Hematopoietic multipotent progenitor cell treated with erythropoietin and hydrocortisone succinate and interleukin-3 and kit ligand, for 8 days (in vitro differentiated cells): ENCODE data around the gene CEP192.
A peak's percentile ranks its signal among the peaks of the same experiment; 100 is the strongest.

Experiments used
- DNase-seq: peaks from one replicate; pipeline ENCODE4 v3.0.0-alpha.2; 2015

Gene CEP192

DNA sequence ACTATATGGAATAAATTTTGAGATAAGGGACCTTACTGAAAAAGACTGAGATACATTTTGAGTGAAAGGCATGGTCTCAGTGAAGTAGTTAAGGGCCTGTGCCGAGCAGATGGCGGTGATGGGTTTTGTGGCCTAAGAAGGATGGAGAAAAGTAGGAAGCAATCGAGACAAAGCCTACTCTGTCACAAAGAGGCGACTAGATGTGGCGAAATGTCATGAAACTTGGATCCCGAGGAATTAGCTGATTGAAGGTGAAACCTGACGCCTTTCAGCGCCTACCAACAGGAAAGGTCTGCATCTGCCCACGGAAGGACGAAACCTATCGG is 558 bp upstream of the CEP192 start:
- peak; percentile 53 for DNase-seq

DNA sequence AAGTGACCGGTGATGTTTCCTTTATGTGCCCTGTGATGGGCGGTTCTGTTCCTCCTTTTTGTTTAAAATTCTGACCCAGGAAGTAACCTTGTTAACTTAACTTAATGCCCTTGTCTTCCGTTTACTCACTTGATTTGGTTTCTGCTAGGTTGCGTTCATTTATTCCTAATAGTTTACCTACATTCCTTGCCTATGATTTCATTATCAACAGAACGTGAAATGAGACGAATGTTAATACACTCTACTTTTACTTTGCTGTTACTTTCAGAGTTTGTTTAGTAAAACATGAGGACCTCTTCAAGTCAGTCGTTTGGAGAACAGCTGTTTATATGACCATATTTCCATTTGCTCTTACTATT is 638 bp downstream of the CEP192 start:
- no peak for DNase-seq

DNA sequence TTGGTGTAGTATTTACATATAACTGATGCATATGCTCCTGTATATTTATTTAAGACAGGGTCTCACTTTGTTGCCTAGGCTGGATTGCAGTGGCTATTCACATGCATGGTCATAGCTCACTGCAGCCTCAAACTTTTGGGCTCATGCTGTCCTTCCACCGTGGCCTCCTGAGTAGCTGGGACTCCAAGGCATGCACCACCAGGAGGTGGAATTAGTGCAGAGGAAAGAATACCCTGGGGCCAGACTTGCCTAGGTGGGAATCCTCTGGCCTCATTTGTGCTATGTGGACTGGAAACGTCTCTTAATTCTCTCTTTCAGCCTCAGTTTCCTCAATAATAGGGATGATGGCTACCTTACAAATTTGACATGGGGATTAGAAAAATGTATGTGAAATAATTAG is 2.3 kb downstream of the CEP192 start:
- no peak for DNase-seq

DNA sequence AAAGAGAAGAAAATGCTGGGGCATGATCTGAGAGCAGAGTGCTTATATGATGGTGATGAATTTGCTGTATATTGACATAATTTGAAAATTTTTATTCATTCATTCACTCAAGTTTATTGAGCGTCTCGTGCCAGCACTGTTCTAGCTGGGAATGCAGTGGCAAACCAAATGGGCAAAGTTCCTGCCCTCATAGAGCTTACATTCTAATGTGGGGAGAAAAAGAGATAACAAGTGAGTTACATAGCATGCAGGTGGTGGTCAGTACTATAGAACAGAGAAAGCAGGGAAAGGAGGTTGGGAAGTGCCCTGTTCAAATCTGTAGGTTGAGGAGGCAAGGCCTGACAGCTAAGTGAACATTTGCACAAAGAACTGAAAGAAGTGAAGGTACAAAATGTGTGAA is 4.3 kb downstream of the CEP192 start:
- DNase-seq, result no peak

DNA sequence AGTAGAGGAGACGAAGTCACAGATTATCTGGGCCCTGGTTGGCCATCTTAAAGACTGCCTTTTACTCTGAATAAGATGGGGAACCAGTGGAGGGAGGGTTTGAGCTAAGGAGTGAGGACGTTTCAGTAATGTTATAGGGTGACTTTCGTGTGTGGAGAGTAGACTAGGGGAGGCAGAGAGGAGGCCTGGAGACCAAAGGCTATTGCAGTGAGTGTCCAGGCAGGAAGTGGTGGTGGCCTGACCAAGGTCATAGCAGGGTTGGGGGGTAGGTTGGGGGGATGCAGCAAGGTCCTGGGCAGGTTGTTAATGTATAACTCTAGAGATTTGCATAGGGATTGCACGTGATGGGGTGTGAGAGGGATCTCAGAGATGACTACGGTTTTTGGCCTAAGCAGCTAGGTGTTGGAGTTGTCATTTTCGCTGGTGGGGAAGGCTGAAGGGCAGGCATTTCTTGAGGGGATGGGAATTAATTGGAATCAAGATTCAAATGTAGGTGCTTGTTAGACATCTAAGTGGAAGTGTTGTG is 4.9 kb downstream of the CEP192 start:
- DNase-seq, result no peak

DNA sequence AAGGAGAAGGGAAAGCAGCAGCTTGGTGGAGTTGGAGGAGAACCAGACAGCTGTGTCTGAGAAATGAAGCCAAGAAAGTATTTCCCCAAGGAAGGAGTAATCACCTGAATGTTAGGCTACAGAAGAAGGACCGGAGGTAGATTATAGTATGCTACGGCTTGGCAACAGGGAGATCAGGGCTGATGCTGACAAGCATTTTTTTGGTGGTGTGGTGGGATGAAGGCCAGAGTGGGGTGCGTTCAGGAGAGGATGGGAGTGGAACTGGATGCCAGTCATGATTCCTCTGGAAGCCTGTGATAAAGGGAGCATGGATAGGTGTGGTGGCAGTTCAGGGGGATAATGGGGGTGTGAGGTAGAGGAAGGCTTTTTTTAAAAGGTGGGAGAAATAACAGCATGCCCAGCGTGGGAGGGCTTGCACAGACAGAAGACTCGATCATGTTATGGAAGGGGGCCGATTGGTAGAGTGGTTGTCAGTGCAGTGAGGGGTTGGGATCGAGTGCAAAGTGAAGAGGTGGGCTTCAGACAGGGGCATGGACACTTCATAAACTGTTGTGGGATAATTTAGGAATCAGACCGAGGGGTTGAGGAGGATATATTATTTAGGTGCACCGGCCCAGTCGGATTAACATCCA is 5.6 kb downstream of the CEP192 start:
- no peak for DNase-seq

DNA sequence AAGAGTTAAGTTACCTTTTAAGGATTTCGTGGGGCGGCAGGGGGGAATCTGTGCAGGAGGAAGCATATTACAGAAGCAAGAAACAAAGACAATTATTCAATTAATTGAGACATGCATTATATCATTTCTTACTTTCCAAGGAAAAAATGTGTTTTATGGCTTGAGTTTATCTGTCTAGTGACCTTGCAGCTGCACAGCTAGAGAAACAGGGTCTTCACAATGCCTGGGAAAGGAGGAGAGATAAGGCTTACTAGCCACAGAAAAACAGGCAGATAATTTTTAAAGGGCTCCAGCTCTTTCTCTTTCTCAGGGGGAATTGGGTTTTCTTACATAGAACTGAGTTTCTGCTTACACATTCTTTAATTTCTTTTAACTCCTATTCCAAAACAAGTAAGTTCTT is 6.2 kb downstream of the CEP192 start:
- peak; percentile 30 for DNase-seq

DNA sequence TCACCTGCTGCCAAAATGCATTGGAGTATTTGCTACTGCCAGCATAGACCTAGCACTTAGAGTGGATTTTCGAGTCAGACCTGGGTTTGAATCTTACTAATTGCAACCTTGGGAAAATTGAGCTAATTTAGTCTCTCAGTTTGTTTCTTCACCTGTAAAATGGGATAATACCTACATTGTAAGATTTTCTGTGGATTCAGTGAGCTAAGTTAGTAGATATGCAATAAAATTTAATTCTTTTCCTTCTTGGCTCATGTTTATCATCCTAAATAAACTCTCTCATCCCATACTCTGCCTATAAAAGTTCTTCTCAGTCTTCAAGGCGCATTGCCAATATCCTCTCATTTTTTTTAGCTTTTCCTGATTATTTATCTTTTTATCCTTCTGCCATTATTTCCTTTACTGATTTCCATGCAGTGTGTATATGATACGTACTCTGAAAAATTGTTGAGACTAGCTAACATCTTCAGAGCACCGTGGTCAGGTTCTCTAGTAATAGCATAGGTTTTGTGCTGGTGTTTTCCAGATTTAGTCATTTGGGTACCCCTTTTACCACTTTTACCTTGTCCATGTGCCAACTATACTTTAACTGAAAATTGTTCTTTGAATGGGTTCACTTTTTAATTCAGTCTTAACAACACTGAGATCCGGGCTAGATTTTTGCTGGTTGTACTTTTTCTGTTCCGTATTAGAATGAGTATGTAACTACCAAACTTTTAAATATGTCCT is 7.3 kb downstream of the CEP192 start:
- no peak for DNase-seq

DNA sequence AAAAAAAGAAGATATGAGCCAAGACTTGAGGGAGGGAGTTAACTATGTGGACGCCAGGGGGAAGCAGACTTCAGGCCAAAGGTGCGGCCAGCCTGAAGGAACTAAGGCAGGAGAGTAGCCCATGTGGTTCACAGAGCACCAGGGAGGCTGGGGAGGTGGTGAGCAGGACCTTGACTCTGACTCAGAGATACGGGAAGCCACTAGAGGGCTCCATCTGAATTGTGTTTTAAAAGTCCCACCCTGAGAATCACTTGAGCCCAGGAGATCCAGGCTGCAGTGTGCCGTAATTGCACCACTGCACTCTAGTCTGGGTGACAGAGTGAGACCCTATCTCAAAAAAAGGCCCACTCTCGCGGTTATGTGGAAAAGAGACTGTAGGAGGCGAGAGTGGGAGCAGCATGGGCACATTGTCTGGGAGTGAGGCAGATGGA is 12.3 kb downstream of the CEP192 start:
- peak; percentile 88 for DNase-seq

DNA sequence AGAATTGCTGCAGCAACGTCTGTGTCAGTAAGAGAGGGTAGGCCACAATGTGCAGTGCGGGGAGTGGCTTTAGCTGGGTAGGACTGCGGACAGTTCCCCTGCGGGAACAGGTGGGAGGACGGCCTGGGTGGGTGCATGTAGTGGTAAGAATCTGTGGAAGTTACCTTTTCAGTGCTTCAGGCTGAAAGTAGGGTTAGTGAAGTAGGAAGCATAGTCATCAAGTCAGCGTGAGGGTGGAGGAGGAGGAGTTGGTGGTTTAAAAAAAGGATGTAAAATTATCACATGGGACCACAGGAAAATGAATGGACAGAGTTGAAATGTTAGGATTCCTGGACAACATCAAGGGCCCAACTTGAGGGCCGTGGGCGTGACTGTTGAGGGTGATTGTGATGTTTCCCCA is 13.2 kb downstream of the CEP192 start:
- DNase-seq, result no peak

DNA sequence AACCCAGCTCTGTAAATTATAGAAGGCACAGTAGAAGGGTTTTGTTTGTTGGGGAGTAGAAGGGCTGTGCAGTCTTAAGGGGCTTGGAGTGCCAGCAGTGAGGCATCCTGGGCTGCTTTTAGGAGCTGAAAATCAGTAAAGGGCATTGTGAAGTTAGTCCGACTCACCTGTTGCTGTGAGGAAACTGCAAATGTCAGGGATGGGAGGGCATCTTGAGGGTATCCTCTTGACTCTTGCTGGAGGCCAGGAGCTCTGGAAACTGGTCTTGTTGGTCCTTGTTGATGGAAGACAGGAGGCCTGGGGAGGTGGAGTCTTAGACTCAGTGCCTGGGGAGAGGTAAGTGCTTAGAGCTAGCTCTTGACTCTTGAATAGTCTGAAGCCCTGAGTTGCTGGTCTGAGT is 14.1 kb downstream of the CEP192 start:
- DNase-seq, result no peak

DNA sequence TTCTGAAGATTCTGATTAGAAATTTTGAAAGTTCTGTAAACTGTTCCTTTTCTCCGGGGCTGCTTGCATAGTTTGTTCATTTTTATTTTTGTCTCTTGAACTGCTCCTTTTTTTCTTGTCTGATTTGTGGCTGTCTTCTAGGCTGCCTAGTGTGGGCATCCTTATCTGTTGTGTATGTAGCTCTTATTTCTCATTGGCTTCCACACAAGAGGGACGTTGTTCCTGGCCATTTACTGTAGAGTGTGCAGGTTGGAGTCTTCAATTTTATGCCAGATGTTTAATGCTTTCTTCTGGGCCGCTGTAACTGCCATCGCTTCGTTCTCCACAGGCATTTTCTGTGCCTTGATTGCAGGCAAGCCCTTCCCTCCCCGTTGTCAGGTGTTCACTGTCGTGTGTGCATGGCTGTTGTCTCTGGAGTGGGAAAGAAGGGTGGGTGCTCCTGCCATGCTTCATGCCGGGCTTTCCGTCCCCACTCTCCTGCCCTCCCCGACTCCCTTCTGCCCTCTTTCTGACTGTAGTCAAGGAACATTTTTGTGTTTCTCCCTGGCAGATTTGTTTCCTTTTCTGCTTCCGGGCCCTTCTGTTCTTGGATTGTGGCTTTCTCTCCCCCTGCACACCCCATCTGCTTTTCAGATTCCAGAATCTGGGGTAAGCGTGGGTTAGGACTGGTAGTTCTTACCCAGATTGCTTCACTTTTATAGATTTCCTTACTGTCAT is 15.5 kb downstream of the CEP192 start:
- peak; percentile 46 for DNase-seq

DNA sequence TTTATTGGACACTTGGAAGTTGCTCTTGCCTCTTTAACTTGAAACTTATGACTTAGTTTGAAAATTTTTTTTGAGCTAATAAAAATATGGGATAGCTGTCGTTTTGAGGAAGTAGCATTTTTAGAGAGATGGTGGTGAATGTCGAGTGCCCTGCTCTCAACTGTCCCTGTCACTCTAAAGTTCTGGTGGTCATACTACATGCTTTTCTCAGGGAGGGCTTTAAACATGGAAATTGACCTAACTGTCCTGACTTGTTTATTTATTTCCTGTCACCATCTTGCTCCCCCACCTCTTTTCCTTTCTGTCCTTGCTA is 16.0 kb downstream of the CEP192 start:
- no peak for DNase-seq

DNA sequence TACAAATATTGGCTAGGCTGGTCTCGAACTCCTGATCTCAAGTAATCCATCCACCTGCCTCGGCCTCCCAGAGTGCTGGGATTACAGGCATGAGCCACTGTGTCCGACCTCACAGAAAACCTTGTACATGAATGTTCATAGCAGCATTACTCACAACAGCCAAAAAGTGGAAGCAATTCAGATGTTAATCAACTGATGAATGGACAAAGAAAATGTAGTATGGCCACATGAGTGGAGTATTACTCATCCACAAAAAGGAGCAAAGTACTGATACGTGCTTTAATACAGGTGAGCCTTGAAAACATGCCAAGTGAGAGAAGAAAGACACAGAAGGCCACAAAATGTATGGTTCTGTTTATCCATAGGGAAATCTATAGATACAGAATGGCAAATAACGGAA is 20.6 kb downstream of the CEP192 start:
- DNase-seq, result no peak

DNA sequence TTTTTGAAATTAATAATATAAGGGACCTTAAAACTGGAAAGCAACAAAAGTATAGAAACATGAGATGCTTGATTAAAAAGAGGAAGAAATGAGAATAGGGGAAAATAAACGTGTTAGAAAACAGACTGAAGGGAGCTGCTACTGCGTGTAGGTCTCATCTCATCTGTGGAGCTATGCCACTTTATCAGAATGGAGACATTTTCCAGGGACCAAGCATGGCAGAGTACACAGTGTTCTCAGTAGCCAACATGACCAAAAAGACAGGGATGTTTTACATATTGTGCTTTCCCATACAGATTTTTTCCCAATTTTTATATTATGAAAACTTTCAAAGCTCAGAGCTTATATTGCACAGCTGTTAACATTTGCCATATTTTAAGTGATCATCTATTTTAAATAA is 23.1 kb downstream of the CEP192 start:
- DNase-seq, result no peak

DNA sequence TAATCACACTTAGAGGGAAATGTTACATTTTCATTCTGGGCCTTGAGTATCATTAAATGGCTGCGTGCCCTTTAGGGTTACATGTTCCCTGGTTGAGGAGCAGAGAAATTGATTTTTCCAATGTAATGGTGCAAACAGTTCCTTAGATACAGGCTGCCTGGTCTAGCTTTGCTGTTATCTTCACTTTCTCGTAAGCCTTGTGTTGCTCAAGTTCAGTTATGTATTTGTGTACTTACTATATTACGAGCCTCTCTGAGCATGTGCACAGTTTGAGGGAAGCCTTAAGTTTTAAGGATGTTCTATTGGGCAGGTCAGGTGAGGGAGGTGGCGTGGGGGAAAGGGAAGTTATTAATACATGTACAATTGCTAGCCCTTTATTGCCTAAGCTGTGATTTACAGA is 23.7 kb downstream of the CEP192 start:
- DNase-seq, result no peak

DNA sequence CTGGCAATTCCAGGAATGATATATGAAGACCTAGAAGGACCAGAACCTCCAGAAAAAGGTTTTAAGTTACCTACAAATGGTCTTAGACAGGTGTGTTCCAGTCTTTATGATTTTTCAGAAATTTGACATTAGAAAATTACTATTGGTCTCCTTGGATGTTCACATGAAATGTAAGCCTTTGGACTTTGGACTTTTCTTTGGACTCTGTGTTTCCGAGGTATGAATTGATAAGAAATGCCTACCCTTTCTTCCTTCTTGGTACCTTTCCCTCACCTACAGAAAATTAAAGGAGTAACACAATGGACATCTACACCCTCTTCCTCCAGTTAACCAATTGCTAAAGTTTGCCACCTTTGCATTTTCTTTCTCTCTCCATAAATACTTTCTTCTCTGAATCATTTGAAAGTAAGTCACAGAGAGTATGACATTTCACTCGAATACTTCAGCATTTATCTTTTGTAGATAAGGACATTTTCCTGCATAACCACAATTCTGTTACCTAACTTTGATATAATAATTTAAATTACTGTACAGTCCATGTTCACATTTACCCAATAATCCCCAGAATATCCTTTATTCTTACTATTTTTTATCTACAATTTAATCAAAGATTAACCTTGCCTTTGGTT is 26.2 kb downstream of the CEP192 start:
- DNase-seq, result no peak

DNA sequence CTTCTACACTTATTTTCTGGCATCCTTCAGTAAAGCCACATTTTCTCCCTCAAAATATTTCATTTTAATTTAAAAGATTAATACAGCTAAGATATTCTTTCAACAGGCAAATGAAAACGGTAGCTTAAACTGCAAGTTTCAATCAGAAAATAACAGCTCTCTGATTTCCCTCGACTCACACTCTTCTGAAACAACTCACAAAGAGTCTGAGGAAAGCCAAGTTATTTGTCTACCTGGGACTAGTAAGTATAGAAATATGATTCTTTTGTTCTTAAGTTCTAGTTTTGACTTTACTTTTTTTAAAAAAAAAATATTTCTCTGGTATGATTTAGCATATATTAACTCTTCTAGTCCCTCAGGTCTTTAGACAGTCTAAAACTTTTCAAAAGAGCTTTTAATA is 27.2 kb downstream of the CEP192 start:
- DNase-seq, result no peak

DNA sequence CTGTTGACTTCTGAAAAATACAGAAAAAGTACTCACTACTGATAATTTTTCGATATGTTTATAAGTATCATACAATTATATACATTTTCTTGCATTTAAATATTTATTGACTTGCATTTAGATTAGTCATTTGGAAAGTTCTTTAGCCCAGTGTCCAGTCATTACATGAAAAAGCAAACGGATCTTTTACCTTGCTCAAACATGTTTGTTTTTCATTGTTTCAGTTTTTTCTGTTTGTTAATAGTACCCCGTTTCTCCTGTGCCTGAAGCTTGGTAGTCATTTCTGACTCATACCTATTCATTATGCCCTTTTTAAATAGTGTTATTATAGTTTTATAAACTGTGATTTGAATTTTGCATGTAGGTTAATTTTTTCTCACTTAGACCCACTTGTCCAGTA is 28.1 kb downstream of the CEP192 start:
- no peak for DNase-seq

DNA sequence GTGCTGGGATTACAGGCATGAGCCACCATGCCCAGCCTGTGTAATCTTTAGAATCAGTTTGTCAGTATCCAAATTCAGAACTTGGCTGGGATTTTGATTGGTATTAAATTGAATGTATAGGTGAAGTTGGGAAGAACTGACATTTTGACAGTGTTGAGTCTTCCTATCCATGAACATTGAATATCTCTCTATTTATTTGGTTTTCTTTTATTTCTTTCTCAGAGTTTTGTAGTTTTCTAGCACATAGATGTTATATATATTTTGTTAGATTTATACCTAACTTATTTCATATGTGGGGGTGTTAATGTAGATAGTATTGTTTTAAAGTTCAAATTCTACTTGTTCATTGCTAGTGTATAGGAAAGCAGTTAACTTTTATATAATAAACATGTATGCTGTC is 31.5 kb downstream of the CEP192 start:
- no peak for DNase-seq

DNA sequence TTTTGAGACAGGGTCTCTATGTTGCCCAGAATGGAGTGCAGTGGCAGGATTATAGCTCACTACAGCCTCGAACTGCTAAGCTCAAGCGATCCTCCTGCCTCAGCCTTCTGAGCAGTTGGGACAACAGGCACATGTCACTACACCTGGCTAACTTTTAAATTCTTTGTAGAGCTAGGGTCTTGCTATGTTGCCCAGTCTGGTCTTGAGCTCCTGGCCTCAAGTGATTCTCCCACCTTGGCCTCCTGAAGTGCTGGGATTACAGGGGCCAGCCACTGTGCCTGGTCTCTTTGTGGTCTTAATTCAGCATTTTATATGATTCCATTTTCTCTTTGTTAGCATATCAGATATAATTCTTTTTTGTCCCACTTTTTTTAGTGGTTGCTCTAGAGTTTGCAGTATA is 34.1 kb downstream of the CEP192 start:
- no peak for DNase-seq

DNA sequence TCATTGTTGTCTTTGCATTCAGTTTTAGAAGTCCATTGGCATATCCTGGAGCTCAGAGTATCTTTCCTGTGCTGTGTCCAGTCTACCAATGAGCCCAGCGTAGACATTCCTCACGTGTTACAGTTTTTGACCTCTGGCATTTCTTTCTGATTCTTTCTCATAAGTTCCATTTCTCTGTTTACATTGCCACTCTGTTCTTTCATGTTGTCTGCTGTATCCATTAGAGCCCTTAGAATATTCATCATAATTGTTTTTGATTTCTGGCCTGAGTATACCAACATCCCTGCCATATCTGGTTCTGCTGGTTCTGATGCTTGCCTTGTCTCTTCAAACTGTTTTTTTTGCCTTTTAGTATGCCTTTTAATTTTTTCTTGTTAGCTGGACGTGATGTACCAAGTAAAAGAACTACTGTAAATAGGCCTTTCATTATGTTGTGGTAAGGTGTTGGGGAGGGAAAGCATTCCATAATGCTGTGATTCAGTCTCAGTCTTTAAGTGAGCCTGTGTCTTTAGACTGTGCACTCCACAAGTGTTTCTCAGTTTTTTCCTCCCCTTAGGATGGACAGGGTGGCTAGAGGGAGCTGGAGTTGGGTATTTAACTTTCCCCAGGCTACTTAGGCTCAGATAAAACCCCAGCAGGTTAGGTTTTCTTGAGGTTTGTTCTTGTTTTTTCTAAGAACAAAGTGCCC is 35.6 kb downstream of the CEP192 start:
- DNase-seq, result no peak

DNA sequence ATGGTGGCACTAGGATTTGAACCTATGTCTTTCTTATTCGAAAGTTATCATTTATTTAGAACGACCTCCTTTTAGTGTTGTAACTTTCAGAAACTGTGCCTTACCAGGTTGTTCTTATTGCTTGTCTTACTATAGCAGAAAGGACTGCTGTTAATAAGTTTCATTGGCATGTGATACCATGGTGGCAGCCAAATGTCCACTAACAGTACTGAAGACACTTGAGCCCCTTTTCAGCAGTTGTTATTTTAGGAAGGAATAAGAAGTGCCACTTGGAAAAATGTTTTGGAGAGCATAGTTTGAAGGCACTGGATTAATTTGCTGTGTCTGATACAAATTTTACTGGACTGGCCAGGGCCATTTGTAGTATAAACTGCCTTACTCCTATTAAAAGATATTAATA is 37.7 kb downstream of the CEP192 start:
- DNase-seq, result no peak
